SK-N-MC (cell line): ENCODE measurements around the gene MYOCD.

ENCODE experiments used
- EZH2 ChIP-seq: fragments of 200-600 bp; sonication (generic); IDR thresholded peaks from one replicate; pipeline ENCODE4 v1.6.1; 2017; ENCODE audit warnings: antibody characterized with exemption
- POLR2AphosphoS5 ChIP-seq: IDR thresholded peaks from 2 replicates; pipeline ENCODE4 v1.6.1; 2012; ENCODE audit warnings: mild to moderate bottlenecking, low read depth, low read length, borderline replicate concordance

GRCh38 chr17:12642034-12642433 lies 23.7 kb upstream of the MYOCD start:
- no peak for TF ChIP-seq POLR2AphosphoS5
- TF ChIP-seq EZH2: no peak
